ENCODE data around the gene GGA2. TPM values are rescaled to one million over a fixed set of nuclear protein-coding genes. Genes with fewer than 3 reads are reported as not detected.

Gene GGA2
- total RNA-seq, 6 experiments from 2014 or later, result 19.2 to 31.7 (median 27.8) TPM

- Histone ChIP-seq H3K4me1 (no peaks in the 10 kb centered on the region), H3K27ac (no peak overlapping the region), H3K27me3 (no peaks in the 10 kb centered on the region), H3K4me3 (no peak overlapping the region), H3K9me3 (no peaks in the 10 kb centered on the region), H3K36me3 (peaks cover 0 to 20% (median 0%) of the 10 kb centered on the region in 4 donors)
- ATAC-seq (no peak), DNase-seq (no peak)
- TF ChIP-seq CTCF (IDR thresholded peaks at IDR 0.05) (no peak), POLR2A (IDR thresholded peaks at IDR 0.05) (no peak)
- intact Hi-C loops (cut with DNase I), result no loop called here
- WGBS (ENCODE audit: insufficient coverage, low coverage, low lambda C conversion rate, missing lambda C conversion rate), result 93% methylated on average over 5 of the region's 5 CpGs
These were observed 90.3 kb downstream of the GGA2 start for GRCh38 chr16:23420011-23420410.

- intact Hi-C loops (cut with DNase I), result no loop called here
- WGBS (ENCODE audit: insufficient coverage, low coverage, low lambda C conversion rate, missing lambda C conversion rate), result 76% methylated on average over 2 of the region's 7 CpGs
- Histone ChIP-seq H3K4me3 (no peak overlapping the region), H3K4me1 (no peaks in the 10 kb centered on the region), H3K9me3 (no peaks in the 10 kb centered on the region), H3K27me3 (no peaks in the 10 kb centered on the region), H3K27ac (no peak overlapping the region), H3K36me3 (peaks cover 0 to 46% (median 5%) of the 10 kb centered on the region in 4 donors)
- no peak for TF ChIP-seq CTCF (IDR thresholded peaks at IDR 0.05)
- TF ChIP-seq POLR2A (IDR thresholded peaks at IDR 0.05), result no peak
- no peak for DNase-seq
- no peak for ATAC-seq
These were observed 93.5 kb downstream of the GGA2 start for GRCh38 chr16:23416816-23417215.

GRCh38 chr16:23414731-23415130, 95.6 kb downstream of the GGA2 start:
- Histone ChIP-seq H3K27ac (no peak overlapping the region), H3K4me3 (no peak overlapping the region), H3K9me3 (no peaks in the 10 kb centered on the region), H3K27me3 (no peaks in the 10 kb centered on the region), H3K4me1 (no peaks in the 10 kb centered on the region), H3K36me3 (peaks cover 0 to 50% (median 5%) of the 10 kb centered on the region in 4 donors)
- WGBS (ENCODE audit: insufficient coverage, low coverage, low lambda C conversion rate, missing lambda C conversion rate), result 90% methylated on average over 6 of the region's 6 CpGs
- DNase-seq (no peak), ATAC-seq (no peak)
- TF ChIP-seq CTCF (IDR thresholded peaks at IDR 0.05), result no peak
- TF ChIP-seq POLR2A (IDR thresholded peaks at IDR 0.05), result no peak
- intact Hi-C loops (cut with DNase I), result no loop called here

Small RNA genes lying within 50 kb of the gene (small RNA-seq; reads per million reads assigned to genes)
- gene RF00072, result 0 reads per million in 2 experiments

Other genes with a start within 250 kb of the GGA2 start
- under 1 TPM in 2 of 6 experiments, not detected in 4; 0.12 to 0.13 TPM for gene SCNN1B, start 208.2 kb downstream of the GGA2 start, total RNA-seq
- 10 to 100 TPM in 1 of 6 experiments, 1 to 10 TPM in 5; 7.5 to 11.2 (median 8.4) TPM for gene COG7, start 57.3 kb downstream of the GGA2 start, total RNA-seq
- 10 to 100 TPM; 14.9 to 47.7 (median 15.9) TPM for gene EARS2, start 46.9 kb upstream of the GGA2 start, total RNA-seq
- gene UBFD1, start 47.2 kb upstream of the GGA2 start, total RNA-seq, result 10 to 100 TPM; 27.6 to 50.5 (median 37.4) TPM
- gene NDUFAB1, start 85.8 kb upstream of the GGA2 start, total RNA-seq, result 10 to 100 TPM; 53.9 to 87.3 (median 63.9) TPM
- gene PALB2, start 130.8 kb upstream of the GGA2 start, total RNA-seq, result 1 to 10 TPM; 4.3 to 7.7 (median 5.4) TPM
- 10 to 100 TPM; 10.0 to 18.9 (median 18.3) TPM for gene DCTN5, start 131.0 kb upstream of the GGA2 start, total RNA-seq
- gene PLK1, start 168.4 kb upstream of the GGA2 start, total RNA-seq, result 1 to 10 TPM in 4 of 6 experiments, under 1 TPM in 2; 0.61 to 3.6 (median 1.8) TPM
- not detected for gene ERN2, start 202.7 kb upstream of the GGA2 start, total RNA-seq
- gene CHP2, start 244.5 kb upstream of the GGA2 start, total RNA-seq, result not detected

Data from right lobe of liver (tissue), 6 donors.